Subcutaneous adipose tissue (tissue), 4 donors: ENCODE measurements around the gene CNTNAP5. TPM values are rescaled to one million over a fixed set of nuclear protein-coding genes. Genes with fewer than 3 reads are reported as not detected.

Experiments
- CTCF ChIP-seq: fragments of 450-650 bp; IDR thresholded peaks from one replicate; pipeline ENCODE4 v1.5.1; 2016; ENCODE audit warnings: low read depth, mild to moderate bottlenecking, control low read depth, antibody characterized with exemption, moderate library complexity
- total RNA-seq, 4 donors: library from RNA; depleted of rRNA; stranded (reverse); fragments of >200 nt; gene quantifications; one replicate each; pipeline ENCODE4 v1.1.0, GENCODE V29; 2016

Gene CNTNAP5
- total RNA-seq, 4 donors from 2014 or later = not detected

GRCh38 chr2:124838406-124838805 is 813.3 kb downstream of the CNTNAP5 start:
- TF ChIP-seq CTCF = no peak

GRCh38 chr2:124867247-124867646 is 842.2 kb downstream of the CNTNAP5 start:
- no peak for TF ChIP-seq CTCF

- TF ChIP-seq CTCF = no peak
Measured at GRCh38 chr2:124874219-124874618, 849.1 kb downstream of the CNTNAP5 start.

- TF ChIP-seq CTCF = no peak
Measured at GRCh38 chr2:124874676-124875075, 849.6 kb downstream of the CNTNAP5 start.

- no peak for TF ChIP-seq CTCF
Measured at GRCh38 chr2:124875627-124876244, 850.6 kb downstream of the CNTNAP5 start.

- TF ChIP-seq CTCF = no peak
Measured at GRCh38 chr2:124877141-124877577, 852.1 kb downstream of the CNTNAP5 start.

GRCh38 chr2:124879640-124880039 is 854.6 kb downstream of the CNTNAP5 start:
- no peak for TF ChIP-seq CTCF
